A172 (cell line): ENCODE measurements around the gene SLC45A3. TPM values are rescaled to one million over a fixed set of nuclear protein-coding genes. Genes with fewer than 3 reads are reported as not detected.

Experiments used
- DNase-seq: peaks from one replicate; pipeline ENCODE4 v3.0.0-alpha.2; 2015; ENCODE audit warnings: low spot score
- total RNA-seq: library from RNA; depleted of rRNA; stranded (reverse); fragments of >200 nt; shearing (Covaris generic); gene quantifications from 2 replicates; pipeline ENCODE4 v1.2.3, GENCODE V29; 2014

Gene SLC45A3
- total RNA-seq, 1 experiment from 2014 or later: 13.0 TPM

DNA sequence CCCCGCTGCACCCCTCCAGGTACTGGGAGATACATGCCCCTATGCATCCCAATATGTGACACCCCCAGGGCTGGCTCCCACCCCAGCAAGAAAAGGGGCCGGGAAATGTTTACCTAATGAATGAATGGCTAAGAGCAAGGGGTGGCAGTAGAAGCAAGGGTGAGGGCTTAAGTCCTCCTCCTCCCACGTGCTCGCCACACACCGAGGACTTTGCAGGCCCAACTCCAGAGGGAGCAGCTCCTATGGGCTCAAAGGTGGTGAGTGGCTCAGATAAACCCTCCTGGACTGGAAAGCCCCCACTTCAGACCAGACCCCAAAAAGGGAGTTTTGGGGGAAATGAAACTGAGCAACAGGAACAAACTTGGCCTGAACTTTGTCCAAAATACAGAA is 11.4 kb downstream of the SLC45A3 start:
- no peak for DNase-seq

DNA sequence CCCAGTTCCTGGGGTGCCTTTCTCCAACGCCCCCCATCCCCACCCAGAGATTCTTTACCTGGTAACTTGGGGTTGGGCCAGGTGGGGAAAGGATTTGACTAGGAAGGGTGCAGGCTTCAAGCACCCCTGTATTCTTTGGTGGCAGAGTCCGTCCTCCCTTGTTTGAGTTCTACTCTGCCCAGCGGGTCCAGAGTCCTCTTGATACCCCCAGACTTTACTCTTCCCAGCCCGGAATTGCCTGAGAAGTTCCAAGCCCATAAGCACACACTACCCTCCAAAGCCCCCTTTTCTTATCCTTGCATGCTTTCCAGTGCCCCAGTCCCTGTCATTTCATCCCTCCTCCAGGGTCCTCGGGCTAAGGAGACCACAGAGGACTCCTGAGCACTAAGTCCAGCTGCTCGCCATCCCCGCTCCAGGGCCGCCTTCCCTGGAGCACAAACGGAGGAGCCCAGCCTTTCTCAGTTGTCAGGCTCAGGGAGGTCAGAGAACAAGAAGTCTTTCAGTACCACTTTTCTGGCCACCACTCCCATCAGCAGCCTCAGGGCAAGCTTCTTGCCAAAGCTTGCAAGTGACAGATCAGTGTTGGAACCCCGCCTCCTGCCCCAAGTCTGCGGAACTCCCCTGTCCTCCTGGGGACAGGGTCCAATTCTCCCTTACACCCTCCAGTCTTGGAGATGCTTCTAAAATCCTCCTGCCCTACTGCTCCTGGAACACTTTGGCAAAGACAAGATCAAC is 12.2 kb downstream of the SLC45A3 start:
- DNase-seq: no peak

DNA sequence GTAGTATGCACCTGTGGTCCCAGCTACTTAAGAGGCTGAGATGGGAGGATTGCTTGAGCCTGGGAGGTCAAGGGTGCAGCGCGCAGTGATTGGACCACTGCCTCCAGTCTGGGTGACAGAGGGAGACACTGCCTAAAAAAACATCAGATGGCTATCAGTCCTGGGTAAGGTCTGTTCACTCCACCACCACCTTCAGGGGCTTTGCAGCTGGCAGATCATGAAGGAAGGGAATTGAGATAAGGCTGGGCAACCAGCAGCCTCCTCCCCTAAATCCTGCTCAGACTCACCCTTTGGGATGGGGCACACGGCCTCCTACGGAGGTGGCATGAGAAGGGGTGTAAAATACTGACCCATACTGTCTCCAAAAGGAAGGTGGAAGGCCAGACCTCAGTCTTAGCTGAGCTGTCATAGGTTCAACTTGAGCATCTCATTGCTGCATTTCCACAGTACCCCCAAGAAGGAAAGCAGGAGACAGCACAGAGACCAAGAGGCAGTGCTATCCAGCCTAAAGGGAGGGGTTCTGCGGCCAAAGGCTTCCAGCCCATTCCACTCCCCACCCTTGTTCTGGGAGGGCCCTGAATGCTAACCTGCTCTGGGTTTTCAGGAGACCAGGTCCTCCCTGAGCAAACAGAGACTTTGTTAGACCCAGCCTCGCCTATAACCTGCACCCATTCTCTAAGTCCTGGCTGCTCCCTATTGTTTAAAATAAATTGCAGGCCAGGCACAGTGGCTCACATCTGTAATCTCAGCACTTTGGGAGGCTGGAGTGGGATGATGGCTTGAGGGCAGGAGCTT is 13.7 kb downstream of the SLC45A3 start:
- DNase-seq: no peak

DNA sequence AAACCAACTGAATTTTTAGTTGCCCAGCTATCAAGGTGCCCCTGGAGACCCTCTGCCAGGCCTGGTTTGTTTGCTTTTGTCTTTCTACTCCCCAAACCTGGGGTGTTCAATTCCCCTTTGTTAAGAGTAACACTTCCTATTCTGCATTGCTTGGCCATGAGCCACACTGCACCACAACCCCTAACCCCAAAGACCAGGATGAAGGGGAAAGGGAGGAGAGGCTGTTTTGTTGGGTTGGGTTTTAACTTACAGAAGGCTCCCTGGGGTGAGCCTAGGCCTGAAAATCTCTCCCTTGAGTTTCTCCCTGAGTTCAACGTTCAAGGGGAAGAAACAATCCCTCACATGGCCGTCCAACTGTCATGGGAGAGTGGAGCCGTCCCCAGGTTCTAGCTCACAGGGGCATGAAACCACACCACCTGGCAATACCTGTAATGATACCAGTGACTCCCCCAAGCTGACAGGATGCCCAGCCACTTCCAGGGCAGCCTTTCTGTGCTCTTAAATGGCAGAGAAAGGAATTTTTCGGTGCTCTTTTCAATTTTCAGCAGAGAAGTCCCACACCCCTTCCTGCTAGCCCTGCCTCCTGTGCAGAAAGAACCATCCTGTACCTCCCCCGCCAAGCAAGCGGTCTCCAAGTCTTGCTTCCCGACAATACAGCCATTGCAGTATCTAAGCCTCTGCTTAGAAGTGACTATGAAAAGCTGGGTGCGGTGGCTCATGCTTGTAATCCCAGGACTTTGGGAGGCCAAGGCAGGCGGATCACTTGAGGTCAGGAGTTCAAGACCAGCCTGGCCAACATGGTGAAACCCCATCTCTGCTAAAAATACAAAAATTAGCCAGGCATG is 14.9 kb downstream of the SLC45A3 start:
- DNase-seq: no peak

DNA sequence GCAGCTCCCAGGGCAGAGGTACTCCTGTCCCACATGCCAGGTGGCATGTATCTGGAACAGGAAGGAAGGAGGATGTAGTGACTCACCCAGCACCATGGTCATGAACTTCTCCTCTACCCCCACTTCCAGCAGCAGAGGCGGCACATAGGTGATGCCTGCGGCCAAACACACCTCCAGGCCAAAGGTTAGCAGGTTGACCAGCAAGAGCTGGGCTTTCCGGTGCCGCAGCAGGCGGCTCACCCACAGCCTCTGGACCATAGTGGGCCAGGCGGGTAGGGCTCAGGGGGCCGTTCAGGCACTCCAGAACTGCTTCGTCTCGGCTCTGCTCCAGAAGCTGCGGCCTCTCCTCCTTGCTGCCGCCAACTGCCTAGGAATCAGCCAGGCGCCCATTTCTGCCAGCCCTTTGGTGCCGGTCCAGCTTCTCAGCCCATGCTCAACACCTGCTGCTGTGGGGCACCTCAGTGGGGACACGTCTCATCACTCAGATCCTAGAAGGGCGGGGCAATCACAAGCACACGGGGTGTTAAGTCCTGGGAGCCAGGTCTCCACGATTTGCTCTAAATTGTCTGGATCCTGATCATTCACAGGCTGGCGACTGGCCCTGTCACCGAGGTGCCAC is 15.8 kb downstream of the SLC45A3 start:
- DNase-seq: peak; percentile 67

DNA sequence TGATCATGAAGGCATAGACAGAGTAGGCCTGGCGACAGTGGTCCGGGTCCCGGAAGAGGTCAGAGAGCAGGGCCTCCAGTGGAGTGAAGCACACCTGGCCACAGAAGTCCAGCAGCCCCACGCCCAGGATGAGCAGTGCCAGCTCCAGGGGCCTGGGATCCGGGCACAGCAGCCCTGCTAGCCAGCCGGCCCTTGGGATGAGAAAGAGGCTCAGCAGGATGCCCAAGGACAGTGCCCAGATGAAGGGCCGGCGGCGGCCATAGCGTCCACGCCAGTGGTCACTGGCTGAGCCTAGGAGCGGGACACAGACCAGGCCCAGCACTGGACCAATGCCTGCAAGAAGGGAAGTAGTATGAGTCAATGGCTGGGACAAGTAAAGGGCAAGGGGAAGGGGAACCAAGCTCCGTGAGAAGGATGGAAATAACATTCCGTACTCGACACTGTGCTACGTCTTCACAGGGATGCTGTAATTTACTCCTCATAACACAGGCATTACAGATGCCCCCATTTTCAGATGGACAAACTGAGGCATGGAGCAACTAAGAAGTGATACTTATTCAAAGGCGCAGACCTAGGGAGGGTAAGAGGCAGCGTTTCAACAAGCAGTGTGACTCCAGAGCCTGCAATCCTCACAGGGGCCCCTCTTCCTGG is 16.9 kb downstream of the SLC45A3 start:
- DNase-seq: no peak

DNA sequence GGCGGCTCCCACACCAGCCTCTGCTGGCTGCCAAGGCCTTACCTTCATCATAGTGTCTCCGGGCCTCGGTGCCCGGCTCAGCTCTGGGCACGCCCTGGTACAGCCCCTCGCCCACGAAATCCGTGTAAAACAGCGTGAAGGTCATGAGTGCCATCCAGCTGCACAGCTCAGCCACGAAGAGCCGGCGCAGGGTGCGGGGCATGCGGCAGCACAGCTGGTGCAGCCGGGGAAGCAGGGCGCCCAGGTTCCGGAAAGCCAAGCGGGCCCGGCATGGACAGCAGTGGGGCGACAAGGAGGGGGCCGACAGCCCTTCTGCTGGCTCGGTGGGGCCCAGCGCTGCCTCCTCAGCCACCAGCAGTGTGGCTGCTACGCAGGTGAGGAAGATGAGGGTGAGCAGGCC is 17.5 kb downstream of the SLC45A3 start:
- no peak for DNase-seq

DNA sequence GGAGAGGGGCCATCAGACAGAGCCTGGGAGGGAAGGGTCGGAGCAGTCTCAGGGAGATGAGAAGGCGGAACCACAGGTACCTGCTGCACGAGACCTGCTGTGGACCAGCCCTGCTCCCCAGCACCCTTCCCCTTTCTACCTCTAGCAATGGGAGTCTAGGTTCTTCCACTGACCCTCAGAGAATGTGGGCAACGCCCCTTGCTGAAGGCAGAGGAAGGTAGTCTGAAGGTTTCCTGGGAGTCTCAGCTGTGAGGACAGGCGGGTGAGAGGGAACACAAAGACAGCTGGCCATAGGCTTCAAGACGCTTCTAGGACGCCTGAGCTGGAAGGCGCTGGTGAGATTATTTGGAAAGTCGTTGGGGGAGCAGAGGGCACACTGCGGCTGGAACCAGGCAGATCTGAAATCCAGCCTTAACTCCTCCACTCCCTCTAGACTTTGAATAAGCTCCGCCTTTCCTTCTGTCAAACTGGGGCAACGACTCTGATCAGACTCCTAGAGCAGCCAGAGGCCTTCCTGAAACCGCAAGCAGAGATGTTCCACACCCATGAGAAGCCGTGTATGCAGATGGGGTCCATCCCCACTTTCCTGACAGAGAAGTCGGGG is 18.1 kb downstream of the SLC45A3 start:
- DNase-seq: no peak

DNA sequence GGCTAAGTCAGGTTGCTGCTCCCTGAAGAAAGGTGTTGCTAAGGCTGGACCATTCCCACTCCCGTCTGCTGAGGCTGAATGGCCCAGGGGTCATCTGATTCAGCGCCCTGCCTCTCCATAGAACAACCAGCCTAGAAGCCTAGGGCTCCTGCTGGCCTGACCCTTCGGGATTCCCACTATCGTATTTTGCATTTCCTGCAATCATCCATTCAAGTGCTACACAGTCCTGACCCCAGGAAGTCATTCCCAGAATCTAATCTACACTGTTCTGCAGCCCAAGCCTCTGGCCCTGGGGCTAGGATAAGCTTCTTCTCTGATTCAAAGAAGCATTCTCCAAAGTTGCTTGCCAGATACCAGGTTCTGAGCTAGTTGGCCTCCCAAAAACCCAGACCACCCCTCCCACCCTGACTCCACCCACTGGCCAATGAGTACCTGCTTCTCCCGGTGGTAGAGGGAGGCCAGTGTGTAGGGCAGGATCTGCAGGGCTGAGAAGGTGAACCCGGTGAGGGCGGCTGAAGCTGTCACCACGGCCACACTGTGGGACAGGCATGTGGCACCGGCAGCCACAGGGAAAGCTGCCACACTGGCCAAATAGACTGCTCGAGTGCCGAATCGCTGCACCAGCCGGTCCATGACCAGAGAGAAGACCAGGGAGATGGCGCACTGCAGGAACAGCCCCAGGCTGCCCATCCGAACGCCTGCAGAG is 18.7 kb downstream of the SLC45A3 start:
- DNase-seq: no peak

DNA sequence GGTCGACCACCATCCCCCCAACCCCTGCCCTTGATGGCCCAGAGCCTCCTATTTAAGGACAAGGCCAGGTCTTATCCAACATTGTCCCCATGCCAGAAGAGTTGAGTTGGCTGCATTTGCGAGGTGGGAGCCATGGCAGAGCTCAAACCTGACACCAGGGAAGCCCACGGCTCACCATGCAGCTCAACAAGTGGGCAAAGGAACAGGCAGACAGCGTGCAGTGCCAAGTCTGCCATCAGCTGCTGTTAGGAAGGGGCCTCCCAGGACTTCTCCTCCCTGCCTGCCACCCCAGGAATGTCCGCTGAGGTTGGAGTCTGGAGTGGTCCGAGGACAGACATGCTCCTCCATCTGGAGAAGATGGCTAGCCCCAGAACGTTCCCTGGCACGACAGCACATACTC is 19.9 kb downstream of the SLC45A3 start:
- DNase-seq: no peak

DNA sequence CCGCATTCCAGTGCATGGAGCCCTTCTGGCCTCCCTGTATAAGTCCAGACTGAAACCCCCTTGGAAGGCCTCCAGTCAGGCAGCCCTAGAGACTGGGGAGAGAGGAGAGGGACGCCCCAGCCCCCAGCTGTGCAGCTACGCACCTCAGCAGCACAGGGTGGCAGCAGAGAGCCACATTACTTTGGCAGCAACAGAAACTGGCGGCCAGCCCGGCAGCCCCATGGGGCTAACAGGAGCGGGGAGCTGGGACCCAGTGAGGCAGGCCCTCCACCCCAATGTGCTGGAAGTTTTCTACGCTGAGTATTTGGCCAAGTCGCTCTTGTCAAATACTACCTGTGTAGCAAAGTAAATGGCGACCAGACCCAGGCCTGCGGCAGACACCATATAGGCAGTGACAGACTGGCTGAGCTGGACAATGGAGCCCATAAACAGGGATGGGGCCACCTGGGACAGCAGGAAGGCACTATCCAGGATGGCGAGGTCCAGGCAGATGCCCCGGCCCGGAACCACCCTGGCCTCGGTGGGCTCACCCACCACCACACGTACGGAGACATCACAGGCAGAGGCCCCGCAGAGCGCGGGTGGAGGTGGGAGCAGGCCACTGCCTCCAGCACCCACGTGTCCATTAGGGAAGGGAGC is 21.2 kb downstream of the SLC45A3 start:
- peak; percentile 67 for DNase-seq

DNA sequence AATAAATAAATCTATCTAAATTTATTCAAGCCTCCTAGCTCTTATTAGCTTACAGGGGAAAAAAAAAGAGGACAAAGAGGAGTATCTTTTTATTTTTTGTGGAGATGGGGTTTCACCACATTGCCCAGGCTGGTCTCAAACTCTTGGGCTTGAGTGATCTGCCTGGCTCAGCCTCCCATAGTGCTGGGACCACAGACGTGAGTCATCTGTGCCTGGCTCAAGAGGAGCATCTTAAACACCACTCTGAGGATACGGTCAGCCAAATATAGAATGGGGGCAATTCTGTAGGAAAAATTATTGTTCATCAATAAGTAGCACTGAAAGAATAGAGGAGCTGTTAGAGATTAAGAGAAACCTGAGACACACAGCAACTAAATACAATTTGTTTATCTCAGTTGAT is 24.1 kb downstream of the SLC45A3 start:
- DNase-seq: peak; percentile 48

DNA sequence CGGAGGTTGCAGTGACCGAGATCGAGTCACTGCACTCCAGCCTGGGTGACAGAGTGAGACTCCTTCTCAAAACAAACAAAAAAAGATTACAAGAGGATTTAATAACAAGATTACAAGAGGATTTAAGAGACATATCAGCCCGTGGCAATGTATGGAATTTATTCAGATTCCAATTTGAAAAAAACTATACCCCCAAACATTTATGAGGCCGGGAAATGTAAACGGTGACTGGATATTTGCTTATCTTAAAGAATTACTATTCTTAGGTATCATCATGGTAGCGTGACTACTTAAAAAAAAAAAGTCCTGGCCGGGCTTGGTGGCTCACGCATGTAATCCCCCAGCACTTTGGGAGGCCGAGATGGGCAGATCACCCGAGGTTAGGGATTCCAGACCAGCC is 27.3 kb downstream of the SLC45A3 start:
- no peak for DNase-seq

DNA sequence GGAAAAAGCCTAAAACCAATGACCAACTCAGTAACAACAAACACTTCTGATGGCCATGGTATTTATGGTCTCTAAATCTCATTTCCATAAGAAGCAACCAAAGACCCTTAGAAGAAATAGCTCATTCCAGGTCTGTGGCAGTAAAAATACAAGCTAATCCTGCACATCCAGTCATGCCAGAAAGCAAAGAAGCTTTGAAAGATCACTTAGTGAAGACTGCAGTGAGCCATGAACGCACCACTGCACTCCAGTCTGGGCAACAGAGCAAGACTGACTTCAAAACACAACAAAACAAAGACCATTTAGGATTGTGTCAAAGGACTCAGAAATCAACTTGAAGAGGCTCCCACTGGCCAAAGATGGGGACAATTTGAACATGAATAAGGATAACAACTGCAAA is 30.1 kb downstream of the SLC45A3 start:
- DNase-seq: no peak

DNA sequence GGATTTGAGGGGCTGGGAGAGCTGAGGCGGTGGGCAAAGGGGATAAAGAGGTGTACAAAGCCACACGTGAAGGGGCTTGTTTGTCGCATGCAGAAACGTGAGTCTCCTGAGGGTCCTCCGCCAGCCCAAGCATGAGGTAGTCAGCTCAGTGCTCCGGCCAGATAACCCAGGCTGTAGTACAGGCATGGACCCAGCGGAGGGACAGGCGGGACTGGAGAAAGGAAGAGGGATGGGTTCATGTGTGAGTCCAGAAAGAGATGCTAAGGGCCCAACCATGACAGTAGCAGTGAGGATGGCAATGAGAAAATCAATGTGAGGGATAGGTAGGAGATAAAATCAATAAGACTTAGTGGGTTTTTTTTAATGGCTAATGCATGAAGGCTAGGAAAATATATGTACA is 34.8 kb downstream of the SLC45A3 start:
- no peak for DNase-seq

DNA sequence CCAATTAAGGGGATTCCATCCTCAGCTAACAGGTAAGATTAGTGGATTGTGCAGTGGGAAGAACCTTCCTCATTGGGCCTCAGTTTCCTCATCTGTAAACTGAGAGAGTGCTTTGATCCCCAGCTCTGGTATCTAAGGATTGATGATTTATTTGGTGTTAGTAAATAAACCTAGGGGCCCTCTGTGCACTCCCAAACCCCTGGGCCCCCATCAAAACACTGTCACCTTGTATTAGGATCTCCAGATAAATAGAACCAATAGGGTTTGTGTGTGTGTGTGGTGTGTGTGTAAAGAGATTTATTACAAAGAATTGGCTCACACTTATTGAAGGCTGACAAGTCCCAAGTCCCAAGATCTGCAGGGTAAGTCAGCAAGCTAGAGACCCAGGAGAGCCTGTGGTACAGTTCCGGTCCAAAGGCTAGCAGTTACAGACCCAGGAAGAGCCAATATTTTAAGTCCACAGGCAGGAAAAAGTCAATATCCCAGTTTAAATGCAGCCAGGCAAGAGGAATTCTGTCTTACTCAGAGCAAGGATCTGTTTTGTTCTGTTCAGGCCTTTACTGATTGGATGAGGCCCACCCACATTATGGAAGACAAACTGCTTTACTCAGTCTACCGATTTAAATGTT is 37.5 kb downstream of the SLC45A3 start:
- no peak for DNase-seq

DNA sequence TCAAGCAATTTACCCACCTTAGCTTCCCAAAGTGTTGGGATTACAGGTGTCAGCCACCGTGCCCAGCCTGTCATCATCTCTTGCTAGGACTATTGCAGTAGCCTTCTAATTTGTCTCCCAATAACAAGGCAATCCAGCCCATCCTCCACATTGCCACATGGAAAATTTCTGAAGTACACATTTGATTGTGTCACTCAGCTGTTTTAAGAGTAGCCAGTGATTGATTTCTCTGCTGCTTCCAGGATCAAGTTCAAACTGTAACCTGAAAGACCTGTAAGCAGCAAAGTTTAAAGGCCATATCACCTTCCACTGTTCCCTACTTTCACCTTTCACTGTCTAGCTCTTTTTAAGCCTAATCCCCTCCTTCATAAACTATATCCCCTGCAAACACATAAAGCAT is 40.7 kb downstream of the SLC45A3 start:
- no peak for DNase-seq

DNA sequence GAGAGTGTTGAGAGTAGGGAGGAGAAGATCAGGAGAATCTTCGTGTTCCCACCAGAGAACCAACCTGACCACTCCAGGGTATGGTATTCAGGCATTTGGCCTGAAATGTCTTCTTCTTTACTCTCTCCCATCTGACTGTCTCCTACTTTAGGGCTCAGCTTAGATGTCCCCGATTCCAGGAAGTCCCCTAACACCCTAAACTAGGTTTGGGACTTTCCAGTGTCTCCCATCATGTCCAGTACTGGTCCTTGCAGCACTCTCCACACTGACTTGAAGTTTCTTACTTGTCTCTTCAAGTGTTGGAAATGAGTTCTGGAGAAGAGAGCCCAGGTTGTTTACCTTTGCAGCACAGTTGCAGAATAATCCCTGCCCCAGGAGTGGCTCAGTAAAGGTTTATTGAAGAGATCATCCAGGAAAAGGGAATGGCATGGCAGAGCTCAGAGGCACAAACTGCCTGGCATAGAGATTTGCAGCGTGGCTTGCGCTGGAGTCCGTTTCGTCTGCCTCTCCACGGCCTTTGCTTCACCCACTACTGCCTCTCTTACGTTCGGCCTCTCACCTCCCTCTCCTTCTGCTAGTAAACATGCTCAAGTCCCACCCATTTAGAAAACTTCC is 42.3 kb downstream of the SLC45A3 start:
- DNase-seq: no peak

DNA sequence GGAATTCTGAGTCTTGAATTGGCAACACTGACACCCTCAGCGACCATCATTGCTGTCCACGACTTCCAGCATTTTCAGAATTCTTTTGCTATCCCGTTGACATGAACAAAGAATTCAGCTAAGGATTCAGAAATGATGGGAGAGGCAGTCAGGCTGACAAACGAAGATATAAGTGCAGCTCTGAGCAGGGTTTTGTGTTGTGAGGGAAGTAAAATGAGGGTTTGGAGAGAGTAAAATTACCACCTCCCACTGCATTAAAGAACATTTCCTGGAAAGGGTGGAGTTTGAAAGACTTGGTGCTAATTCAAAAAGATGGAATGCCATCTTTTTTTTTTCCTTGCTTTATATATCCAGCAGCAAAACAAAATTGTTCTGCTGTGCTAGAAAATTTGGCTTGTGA is 43.6 kb downstream of the SLC45A3 start:
- DNase-seq: no peak
